SK-N-SH (cell line): ENCODE measurements around the gene VPS33B. TPM values are rescaled to one million over a fixed set of nuclear protein-coding genes. Genes with fewer than 3 reads are reported as not detected.
A peak's percentile ranks its signal among the peaks of the same experiment; 100 is the strongest.

ENCODE experiments used
- CTCF ChIA-PET: fragments of 300-600, 350-600 bp; formaldehyde crosslinking; extraction: SDS; loops from one replicate; lab custom pipeline; 2021; lab: Yijun Ruan, JAX
- POLR2A ChIA-PET: fragments of 350-600 bp; sonication (Branson Sonifier 250); formaldehyde crosslinking; extraction: SDS; loops from one replicate; lab custom pipeline; 2020; ENCODE audit warnings: antibody characterized with exemption, inconsistent platforms; lab: Yijun Ruan, JAX
- DNase-seq: peaks from one replicate; pipeline ENCODE4 v3.0.0; 2012
- H2AFZ ChIP-seq: fragments of 200-600 bp; sonication (generic); 2 replicates; pipeline ENCODE4 v1.8.1; 2016; ENCODE audit warnings: antibody characterized with exemption, mild to moderate bottlenecking, low read depth
- H3F3A ChIP-seq: fragments of 200-600 bp; sonication (generic); replicated peaks from 2 replicates; pipeline ENCODE3; 2016; ENCODE audit warnings: antibody characterized with exemption, mild to moderate bottlenecking; ENCODE audit not compliant: insufficient read depth
- H3K27ac ChIP-seq, 2 experiments: fragments of 200-500 bp in 1 of 2; fragments of 200-600 bp in 1 of 2; sonication (Bioruptor generic) in 1 of 2; sonication (generic), shearing (Covaris generic) in 1 of 2; 2 replicates each; pipeline versions ENCODE4 v1.5.1 to v1.6.1; 2014 to 2016; ENCODE audit warnings: low read depth in 2 of 2, inconsistent platforms in 1 of 2, low read length in 1 of 2, mild to moderate bottlenecking in 1 of 2, mixed read lengths in 1 of 2
- H3K27me3 ChIP-seq: fragments of 200-600 bp; sonication (generic), shearing (Covaris generic); 2 replicates; pipeline ENCODE4 v1.6.1; 2016; ENCODE audit warnings: mixed run types; ENCODE audit not compliant: insufficient read depth
- H3K36me3 ChIP-seq, 2 experiments: fragments of 200-500 bp in 1 of 2; fragments of 200-600 bp in 1 of 2; sonication (Bioruptor generic) in 1 of 2; sonication (generic) in 1 of 2; replicated peaks in 1 of 2; 2 replicates each; pipeline versions ENCODE3 to v1.5.1; 2014 to 2016; ENCODE audit warnings: low read length in 1 of 2, mild to moderate bottlenecking in 1 of 2; ENCODE audit not compliant: insufficient read depth in 2 of 2, control insufficient read depth in 1 of 2
- H3K4me1 ChIP-seq, 2 experiments: fragments of 200-500 bp in 1 of 2; fragments of 200-600 bp in 1 of 2; sonication (Bioruptor generic) in 1 of 2; sonication (generic), shearing (Covaris generic) in 1 of 2; 2 replicates each; pipeline versions ENCODE4 v1.5.1 to v1.6.1; 2014 to 2016; ENCODE audit warnings: low read depth in 1 of 2, low read length in 1 of 2, mixed run types in 1 of 2; ENCODE audit not compliant: insufficient read depth in 2 of 2, control insufficient read depth in 1 of 2
- H3K4me2 ChIP-seq: fragments of 200-600 bp; sonication (generic), shearing (Covaris generic); 2 replicates; pipeline ENCODE4 v1.6.1; 2017; ENCODE audit warnings: mixed run types
- H3K4me3 ChIP-seq, 2 experiments: fragments of 200-500 bp in 1 of 2; fragments of 200-600 bp in 1 of 2; sonication (Bioruptor generic) in 1 of 2; sonication (generic), shearing (Covaris generic) in 1 of 2; 2 replicates each; pipeline versions ENCODE4 v1.5.1 to v1.8.1; 2014 to 2016; ENCODE audit warnings: low read depth in 2 of 2, inconsistent platforms in 1 of 2, low read length in 1 of 2, mild to moderate bottlenecking in 1 of 2, mixed read lengths in 1 of 2, moderate library complexity in 1 of 2
- H3K79me2 ChIP-seq: fragments of 200-600 bp; sonication (generic); 2 replicates; pipeline ENCODE4 v1.8.1; 2017; ENCODE audit warnings: mild to moderate bottlenecking; ENCODE audit not compliant: insufficient read depth
- H3K9ac ChIP-seq: fragments of 200-600 bp; sonication (generic); 2 replicates; pipeline ENCODE4 v1.6.1; 2017; ENCODE audit warnings: mixed run types
- H3K9me2 ChIP-seq: fragments of 200-600 bp; sonication (generic); 2 replicates; pipeline ENCODE4 v1.6.1; 2017; ENCODE audit warnings: mixed run types
- H3K9me3 ChIP-seq: fragments of 200-600 bp; sonication (generic); 2 replicates; pipeline ENCODE4 v1.6.1; 2017; ENCODE audit warnings: mixed run types, mild to moderate bottlenecking, moderate library complexity
- H4K20me1 ChIP-seq: fragments of 200-600 bp; sonication (generic); 2 replicates; pipeline ENCODE4 v1.6.1; 2017; ENCODE audit warnings: mild to moderate bottlenecking, mixed run types; ENCODE audit not compliant: insufficient read depth
- CHD2 ChIP-seq: fragments of 150-350 bp; IDR thresholded peaks from 2 replicates; pipeline ENCODE4 v1.6.1; 2018; ENCODE audit warnings: low read length; ENCODE audit not compliant: partially characterized antibody
- ELF1 ChIP-seq: IDR thresholded peaks from 2 replicates; pipeline ENCODE4 v1.4.0; 2012
- EP300 ChIP-seq, 2 experiments: IDR thresholded peaks; 2 replicates each; pipeline versions ENCODE4 v1.4.0 to v1.6.1; 2012; ENCODE audit warnings: borderline replicate concordance in 1 of 2, low read depth in 1 of 2, low read length in 1 of 2
- FOSL2 ChIP-seq: IDR thresholded peaks from 2 replicates; pipeline ENCODE4 v1.4.0; 2012; ENCODE audit warnings: low read depth, mild to moderate bottlenecking, moderate library complexity, borderline replicate concordance
- FOXJ3 ChIP-seq: sonication (generic); formaldehyde crosslinking; IDR thresholded peaks from 2 replicates; pipeline ENCODE4 v1.5.1; 2020; ENCODE audit warnings: mild to moderate bottlenecking, missing genetic modification reagents
- FOXM1 ChIP-seq: IDR thresholded peaks from 2 replicates; pipeline ENCODE4 v1.4.0; 2012; ENCODE audit warnings: low read depth, mild to moderate bottlenecking
- JUND ChIP-seq: IDR thresholded peaks from 2 replicates; pipeline ENCODE4 v1.4.0; 2012
- MXI1 ChIP-seq: IDR thresholded peaks from 2 replicates; pipeline ENCODE4 v1.6.1; 2012; ENCODE audit warnings: mild to moderate bottlenecking, low read depth, low read length, improper control_type of control experiment
- RAD21 ChIP-seq: IDR thresholded peaks from 2 replicates; pipeline ENCODE4 v1.6.1; 2012; ENCODE audit warnings: mild to moderate bottlenecking, low read length
- TCF12 ChIP-seq: IDR thresholded peaks from 2 replicates; pipeline ENCODE4 v1.4.0; 2012
- YY1 ChIP-seq: IDR thresholded peaks from 2 replicates; pipeline ENCODE4 v1.4.0; 2012; ENCODE audit warnings: low read depth, mild to moderate bottlenecking
- WGBS: methylation state at CpG from one replicate; pipeline ENCODE4 v1.1.6; 2017; ENCODE audit warnings: low lambda C conversion rate; 5-methylcytosine and 5-hydroxymethylcytosine counted together
- polyA plus RNA-seq, 3 experiments: library from polyadenylated mRNA; depleted of rRNA; stranded (reverse); fragments of >200 nt; gene quantifications; 2 replicates each; pipeline ENCODE4 v1.2.3, GENCODE V29; 2012
- TF ChIP-seq, protein P1 (sequence below): IDR thresholded peaks from 2 replicates; pipeline ENCODE4 v1.4.0; 2012; ENCODE audit warnings: low read depth
- TF ChIP-seq, protein P2 (sequence below): IDR thresholded peaks from 2 replicates; pipeline ENCODE4 v1.4.0; 2012; ENCODE audit warnings: low read depth, borderline replicate concordance
- TF ChIP-seq, protein P3 (sequence below): fragments of 150-350 bp; IDR thresholded peaks from 2 replicates; pipeline ENCODE4 v1.6.1; 2017; ENCODE audit warnings: antibody characterized with exemption, low read length, low read depth, borderline replicate concordance
- TF ChIP-seq, protein P4 (sequence below): fragments of 200-600 bp; sonication (generic); IDR thresholded peaks from 2 replicates; pipeline ENCODE4 v1.6.1; 2017; ENCODE audit warnings: antibody characterized with exemption, mild to moderate bottlenecking, moderate library complexity
- TF ChIP-seq, protein P5 (sequence below): fragments of 150-350 bp; IDR thresholded peaks from 2 replicates; pipeline ENCODE4 v1.6.1; 2016; ENCODE audit warnings: mild to moderate bottlenecking, low read depth, low read length

The VPS33B gene
- polyA plus RNA-seq, 1 of the 3 experiments (the other 2 are of a cell fraction): 16.6 TPM

DNA sequence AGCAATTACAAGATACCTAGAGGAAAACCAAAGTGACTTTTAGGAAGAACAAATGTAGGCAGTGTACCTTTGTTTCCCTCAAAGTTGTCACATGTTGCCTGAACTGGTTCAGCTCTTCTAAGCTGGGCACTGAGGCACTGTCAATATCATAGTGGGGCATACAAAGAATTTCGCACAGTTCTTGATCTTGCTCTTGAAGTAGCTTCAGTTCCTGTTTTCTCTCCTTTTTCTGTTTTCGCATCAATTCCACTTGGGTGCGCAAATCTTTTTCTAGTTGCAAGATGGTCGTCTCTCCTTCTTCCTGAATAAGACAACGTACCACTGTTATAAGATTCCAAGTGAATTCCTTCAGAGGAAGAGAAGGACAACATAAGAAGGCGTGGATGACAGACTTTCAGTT lies 40.7 kb downstream of the VPS33B start:
- Histone ChIP-seq H3K79me2 (peaks cover 62% of the 10 kb centered on the region), H4K20me1 (peaks cover 12% of the 10 kb centered on the region; the same call in 1 of the 2 replicates), H3K27ac (no peak overlapping the region), H3K9me3 (no peaks in the 10 kb centered on the region), H3K36me3 (peaks cover 25 to 30% of the 10 kb centered on the region in 2 experiments), H3K27me3 (no peaks in the 10 kb centered on the region), H3K9me2 (no peaks in the 10 kb centered on the region), H3K9ac (no peak overlapping the region), H2AFZ (no peak overlapping the region), H3F3A (no peaks in the 10 kb centered on the region), H3K4me1 (no peaks in the 10 kb centered on the region), H3K4me2 (no peak overlapping the region), H3K4me3 (no peak overlapping the region)
- TF ChIP-seq, protein P1, sequence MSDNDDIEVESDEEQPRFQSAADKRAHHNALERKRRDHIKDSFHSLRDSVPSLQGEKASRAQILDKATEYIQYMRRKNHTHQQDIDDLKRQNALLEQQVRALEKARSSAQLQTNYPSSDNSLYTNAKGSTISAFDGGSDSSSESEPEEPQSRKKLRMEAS: no peak
- no peak for TF ChIP-seq JUND
- TF ChIP-seq EP300 (IDR thresholded peaks at IDR 0.05; ENCODE audit: borderline replicate concordance in 1 of 2, low read depth in 1 of 2, low read length in 1 of 2): no peak
- WGBS: 88% methylated on average over 6 of the region's 6 CpGs
- DNase-seq: no peak
- ChIA-PET CTCF (interaction anchor here (0.5 to 10.6 kb wide), 2 partner anchors 14 to 25 kb away, joined by 3 to 74 read pairs; partner anchors contain the start of gene RCCD1), POLR2A (no interaction called here)

DNA sequence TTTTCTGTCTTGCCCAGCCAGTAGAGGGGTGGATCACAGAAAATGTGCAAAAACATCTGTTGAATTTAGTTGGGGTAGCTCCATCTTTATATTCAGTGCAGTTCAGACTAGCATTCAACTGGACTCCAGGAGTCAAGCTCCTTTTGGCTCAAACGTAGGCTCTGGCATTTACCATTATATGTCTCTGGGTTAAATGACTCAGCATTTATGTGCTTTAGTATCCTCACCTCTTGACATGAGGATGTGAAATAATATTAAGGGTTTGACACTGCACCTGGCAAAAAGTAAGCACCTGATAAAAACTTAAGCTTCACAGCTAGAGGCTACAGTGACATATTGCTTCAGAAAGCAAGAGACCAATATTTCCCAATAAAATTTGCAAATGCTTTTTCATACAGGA lies 42.8 kb downstream of the VPS33B start:
- H3K4me3 ChIP-seq: no peak overlapping the region
- H3F3A ChIP-seq: no peaks in the 10 kb centered on the region
- CTCF ChIA-PET: interaction anchor here (1.3 to 10.6 kb wide), 5 partner anchors 8 to 54 kb away, joined by 4 to 74 read pairs (median 6); partner anchors contain the start of genes HDDC3 and RCCD1
- peak overlapping the region; percentile 4 to 8; a peak in 1 of 4 replicates for H3K27ac ChIP-seq
- H3K36me3 ChIP-seq: peaks cover 34 to 46% of the 10 kb centered on the region in 2 experiments
- no peak overlapping the region for H3K4me2 ChIP-seq
- WGBS: 67% methylated on average over 1 of the region's 1 CpG
- H2AFZ ChIP-seq: no peak overlapping the region
- no peaks in the 10 kb centered on the region for H3K9me2 ChIP-seq
- no peaks in the 10 kb centered on the region for H3K27me3 ChIP-seq
- no peak for DNase-seq
- peaks cover 41% of the 10 kb centered on the region for H3K79me2 ChIP-seq
- TF ChIP-seq, protein P2, sequence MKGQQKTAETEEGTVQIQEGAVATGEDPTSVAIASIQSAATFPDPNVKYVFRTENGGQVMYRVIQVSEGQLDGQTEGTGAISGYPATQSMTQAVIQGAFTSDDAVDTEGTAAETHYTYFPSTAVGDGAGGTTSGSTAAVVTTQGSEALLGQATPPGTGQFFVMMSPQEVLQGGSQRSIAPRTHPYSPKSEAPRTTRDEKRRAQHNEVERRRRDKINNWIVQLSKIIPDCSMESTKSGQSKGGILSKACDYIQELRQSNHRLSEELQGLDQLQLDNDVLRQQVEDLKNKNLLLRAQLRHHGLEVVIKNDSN: no peak
- TF ChIP-seq MXI1 (no peak), FOXJ3 (CRISPR knock-in tag) (no peak), FOSL2 (no peak), ELF1 (no peak), FOXM1 (no peak), TCF12 (no peak), CHD2 (no peak), RAD21 (no peak), YY1 (no peak)
- TF ChIP-seq, protein P3, sequence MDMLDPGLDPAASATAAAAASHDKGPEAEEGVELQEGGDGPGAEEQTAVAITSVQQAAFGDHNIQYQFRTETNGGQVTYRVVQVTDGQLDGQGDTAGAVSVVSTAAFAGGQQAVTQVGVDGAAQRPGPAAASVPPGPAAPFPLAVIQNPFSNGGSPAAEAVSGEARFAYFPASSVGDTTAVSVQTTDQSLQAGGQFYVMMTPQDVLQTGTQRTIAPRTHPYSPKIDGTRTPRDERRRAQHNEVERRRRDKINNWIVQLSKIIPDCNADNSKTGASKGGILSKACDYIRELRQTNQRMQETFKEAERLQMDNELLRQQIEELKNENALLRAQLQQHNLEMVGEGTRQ: no peak
- TF ChIP-seq, protein P4, sequence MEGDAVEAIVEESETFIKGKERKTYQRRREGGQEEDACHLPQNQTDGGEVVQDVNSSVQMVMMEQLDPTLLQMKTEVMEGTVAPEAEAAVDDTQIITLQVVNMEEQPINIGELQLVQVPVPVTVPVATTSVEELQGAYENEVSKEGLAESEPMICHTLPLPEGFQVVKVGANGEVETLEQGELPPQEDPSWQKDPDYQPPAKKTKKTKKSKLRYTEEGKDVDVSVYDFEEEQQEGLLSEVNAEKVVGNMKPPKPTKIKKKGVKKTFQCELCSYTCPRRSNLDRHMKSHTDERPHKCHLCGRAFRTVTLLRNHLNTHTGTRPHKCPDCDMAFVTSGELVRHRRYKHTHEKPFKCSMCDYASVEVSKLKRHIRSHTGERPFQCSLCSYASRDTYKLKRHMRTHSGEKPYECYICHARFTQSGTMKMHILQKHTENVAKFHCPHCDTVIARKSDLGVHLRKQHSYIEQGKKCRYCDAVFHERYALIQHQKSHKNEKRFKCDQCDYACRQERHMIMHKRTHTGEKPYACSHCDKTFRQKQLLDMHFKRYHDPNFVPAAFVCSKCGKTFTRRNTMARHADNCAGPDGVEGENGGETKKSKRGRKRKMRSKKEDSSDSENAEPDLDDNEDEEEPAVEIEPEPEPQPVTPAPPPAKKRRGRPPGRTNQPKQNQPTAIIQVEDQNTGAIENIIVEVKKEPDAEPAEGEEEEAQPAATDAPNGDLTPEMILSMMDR: no peak
- TF ChIP-seq, protein P5, sequence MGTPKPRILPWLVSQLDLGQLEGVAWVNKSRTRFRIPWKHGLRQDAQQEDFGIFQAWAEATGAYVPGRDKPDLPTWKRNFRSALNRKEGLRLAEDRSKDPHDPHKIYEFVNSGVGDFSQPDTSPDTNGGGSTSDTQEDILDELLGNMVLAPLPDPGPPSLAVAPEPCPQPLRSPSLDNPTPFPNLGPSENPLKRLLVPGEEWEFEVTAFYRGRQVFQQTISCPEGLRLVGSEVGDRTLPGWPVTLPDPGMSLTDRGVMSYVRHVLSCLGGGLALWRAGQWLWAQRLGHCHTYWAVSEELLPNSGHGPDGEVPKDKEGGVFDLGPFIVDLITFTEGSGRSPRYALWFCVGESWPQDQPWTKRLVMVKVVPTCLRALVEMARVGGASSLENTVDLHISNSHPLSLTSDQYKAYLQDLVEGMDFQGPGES: no peak
- H3K4me1 ChIP-seq: no peaks in the 10 kb centered on the region
- H3K9ac ChIP-seq: no peak overlapping the region
- no peaks in the 10 kb centered on the region for H3K9me3 ChIP-seq
- POLR2A ChIA-PET: no interaction called here
- H4K20me1 ChIP-seq: peaks cover 4% of the 10 kb centered on the region; the same call in 1 of the 2 replicates
